Activated CD8-positive, alpha-beta T cell treated with anti-CD3 and anti-CD28 coated beads for 36 hours (primary cell): Measurements from ENCODE around the gene C3orf33. TPM values are rescaled to one million over a fixed set of nuclear protein-coding genes. Genes with fewer than 3 reads are reported as not detected.

Experiments
- ATAC-seq: fragments of 200-7000 bp; cut with Tn5 transposase; one replicate; pipeline ENCODE4 v1.10.0; 2021; ENCODE audit warnings: mild to moderate bottlenecking, moderate library complexity
- CTCF ChIA-PET: fragments of 350-600 bp; sonication (Branson Sonifier 250); formaldehyde crosslinking; loops from one replicate; lab custom pipeline; 2021; ENCODE audit warnings: antibody characterized with exemption; lab: Charles Lee
- POLR2A ChIA-PET: fragments of 350-600 bp; sonication (Branson Sonifier 250); formaldehyde crosslinking; loops from one replicate; lab custom pipeline; 2021; ENCODE audit warnings: antibody characterized with exemption; lab: Charles Lee
- DNase-seq: peaks from one replicate; pipeline ENCODE4 v3.0.0-alpha.2; 2020
- H3K27ac Mint-ChIP-seq: one replicate; pipeline ENCODE4 v1.8.0; 2021; ENCODE audit warnings: mild to moderate bottlenecking, mixed read lengths
- H3K27me3 Mint-ChIP-seq: one replicate; pipeline ENCODE4 v1.8.0; 2021; ENCODE audit warnings: mixed read lengths
- H3K36me3 Mint-ChIP-seq: one replicate; pipeline ENCODE4 v1.8.0; 2021; ENCODE audit warnings: low read depth, mixed read lengths
- H3K4me1 Mint-ChIP-seq: one replicate; pipeline ENCODE4 v1.8.0; 2021; ENCODE audit warnings: low read depth, mixed read lengths
- H3K4me3 Mint-ChIP-seq: one replicate; pipeline ENCODE4 v1.8.0; 2021; ENCODE audit warnings: mild to moderate bottlenecking, moderate library complexity, mixed read lengths
- H3K9me3 Mint-ChIP-seq: one replicate; pipeline ENCODE4 v1.8.0; 2021; ENCODE audit warnings: mixed read lengths
- intact Hi-C: fragments of 100-400 bp; cut with micrococcal nuclease; formaldehyde crosslinking; loops from one replicate; pipeline ENCODE4 v1.10.0; 2022
- total RNA-seq, 2 experiments: library from RNA; stranded (reverse); gene quantifications; one replicate each; pipeline ENCODE4 v1.2.3, GENCODE V29; 2021
- TF ChIP-seq, protein P1 (sequence below): fragments of 200-600 bp; IDR thresholded peaks from one replicate; pipeline ENCODE4 v1.8.0; 2022; ENCODE audit warnings: antibody characterized with exemption, mild to moderate bottlenecking

The C3orf33 gene
- total RNA-seq, 2 experiments from 2014 or later, result 2.4 to 3.6 TPM

DNA sequence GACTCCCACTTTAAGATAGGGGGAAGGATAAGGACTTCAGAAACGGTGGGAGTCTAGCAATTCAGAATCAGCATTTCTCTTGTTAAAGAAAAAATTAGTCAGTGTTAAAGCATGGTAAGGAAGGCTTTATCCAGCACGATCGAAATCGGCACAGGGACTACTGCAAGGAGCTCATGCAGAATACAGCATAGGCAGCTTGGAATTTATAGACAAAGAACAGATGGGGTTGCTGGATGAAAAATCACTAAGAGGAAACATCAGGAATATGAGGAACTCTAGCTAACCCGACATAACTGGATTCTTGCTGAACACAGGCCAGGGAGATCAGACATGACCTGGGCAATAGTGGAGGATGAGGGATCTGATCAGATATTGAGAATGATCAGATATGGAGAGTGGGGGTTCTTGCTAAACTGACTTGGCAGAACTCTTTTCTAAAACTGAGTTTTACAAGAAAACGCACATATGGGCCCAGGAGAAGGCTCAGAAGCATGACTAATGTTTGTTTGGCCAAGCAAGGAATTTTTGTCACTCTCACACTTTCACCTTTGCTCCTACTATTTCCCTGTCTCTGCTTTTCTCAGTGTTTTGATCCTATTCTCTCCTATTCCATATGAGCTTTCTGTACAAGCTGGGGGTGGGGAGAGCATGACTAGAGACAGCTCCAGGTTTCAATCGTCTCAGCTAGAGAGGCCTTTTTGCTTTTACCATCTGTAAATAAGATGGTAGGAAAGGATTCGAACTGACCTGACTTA is 57.3 kb downstream of the C3orf33 start:
- DNase-seq (no peak), ATAC-seq (no peak)
- ChIA-PET CTCF (no interaction called here), POLR2A (no interaction called here)
- Mint-ChIP-seq H3K9me3 (no peaks in the 10 kb centered on the region), H3K4me3 (no peak overlapping the region), H3K27ac (no peak overlapping the region), H3K4me1 (peaks cover 7% of the 10 kb centered on the region), H3K36me3 (no peaks in the 10 kb centered on the region), H3K27me3 (peaks cover 22% of the 10 kb centered on the region)
- intact Hi-C loops, result no loop called here
- TF ChIP-seq, protein P1, sequence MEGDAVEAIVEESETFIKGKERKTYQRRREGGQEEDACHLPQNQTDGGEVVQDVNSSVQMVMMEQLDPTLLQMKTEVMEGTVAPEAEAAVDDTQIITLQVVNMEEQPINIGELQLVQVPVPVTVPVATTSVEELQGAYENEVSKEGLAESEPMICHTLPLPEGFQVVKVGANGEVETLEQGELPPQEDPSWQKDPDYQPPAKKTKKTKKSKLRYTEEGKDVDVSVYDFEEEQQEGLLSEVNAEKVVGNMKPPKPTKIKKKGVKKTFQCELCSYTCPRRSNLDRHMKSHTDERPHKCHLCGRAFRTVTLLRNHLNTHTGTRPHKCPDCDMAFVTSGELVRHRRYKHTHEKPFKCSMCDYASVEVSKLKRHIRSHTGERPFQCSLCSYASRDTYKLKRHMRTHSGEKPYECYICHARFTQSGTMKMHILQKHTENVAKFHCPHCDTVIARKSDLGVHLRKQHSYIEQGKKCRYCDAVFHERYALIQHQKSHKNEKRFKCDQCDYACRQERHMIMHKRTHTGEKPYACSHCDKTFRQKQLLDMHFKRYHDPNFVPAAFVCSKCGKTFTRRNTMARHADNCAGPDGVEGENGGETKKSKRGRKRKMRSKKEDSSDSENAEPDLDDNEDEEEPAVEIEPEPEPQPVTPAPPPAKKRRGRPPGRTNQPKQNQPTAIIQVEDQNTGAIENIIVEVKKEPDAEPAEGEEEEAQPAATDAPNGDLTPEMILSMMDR, result no peak

- POLR2A ChIA-PET, result no interaction called here
- Mint-ChIP-seq H3K27ac (no peak overlapping the region), H3K9me3 (no peaks in the 10 kb centered on the region), H3K27me3 (peaks cover 27% of the 10 kb centered on the region), H3K4me3 (no peak overlapping the region), H3K36me3 (no peaks in the 10 kb centered on the region), H3K4me1 (peaks cover 10% of the 10 kb centered on the region)
- CTCF ChIA-PET, result interaction anchor here (3.1 kb wide), 1 partner anchor 58 kb away, joined by 8 read pairs; the partner anchor contains the start of gene C3orf33
- intact Hi-C loops, result no loop called here
- DNase-seq, result no peak
- no peak for ATAC-seq
- TF ChIP-seq, protein P1, result no peak
Measured at GRCh38 chr3:155747946-155748290, 58.2 kb downstream of the C3orf33 start.

DNA sequence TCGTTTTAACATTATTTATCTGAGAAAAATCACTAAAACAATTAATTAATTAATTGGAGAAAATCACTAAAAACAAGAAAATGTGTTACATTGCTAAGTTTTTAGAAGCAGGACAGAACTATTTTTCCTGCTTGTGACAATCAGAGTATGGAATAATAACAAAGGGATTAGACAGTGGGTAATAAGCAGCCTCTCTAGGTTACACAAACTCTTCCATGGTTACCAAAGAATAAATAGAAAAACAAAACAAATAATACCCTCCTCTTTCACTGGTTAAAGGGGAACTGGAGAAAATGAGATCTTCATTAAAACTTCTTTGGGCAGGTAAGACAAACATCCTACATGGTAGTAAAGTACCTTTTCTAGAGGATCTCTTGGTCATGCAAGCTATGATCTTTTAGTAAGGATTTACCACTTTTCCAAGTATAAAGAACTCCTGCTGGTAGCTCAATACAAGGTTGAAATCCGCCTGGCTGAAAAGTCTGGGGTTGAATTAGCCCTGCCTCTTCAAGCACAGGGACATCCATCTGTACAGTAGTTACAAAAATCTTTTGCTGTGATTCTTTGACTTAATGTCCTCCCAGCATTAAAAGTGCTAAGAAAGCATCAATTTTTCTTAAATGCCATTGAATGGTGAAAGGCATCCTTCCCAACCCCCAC is 58.7 kb downstream of the C3orf33 start:
- Mint-ChIP-seq H3K9me3 (no peaks in the 10 kb centered on the region), H3K36me3 (no peaks in the 10 kb centered on the region), H3K4me1 (peaks cover 10% of the 10 kb centered on the region), H3K27ac (no peak overlapping the region), H3K27me3 (peaks cover 32% of the 10 kb centered on the region), H3K4me3 (no peak overlapping the region)
- ATAC-seq (no peak), DNase-seq (no peak)
- CTCF ChIA-PET, result interaction anchor here (3.1 kb wide), 1 partner anchor 58 kb away, joined by 8 read pairs; the partner anchor contains the start of gene C3orf33
- TF ChIP-seq, protein P1, result no peak
- POLR2A ChIA-PET, result no interaction called here
- intact Hi-C loops, result no loop called here

GRCh38 chr3:155746703-155747102 is 59.4 kb downstream of the C3orf33 start:
- Mint-ChIP-seq H3K36me3 (no peaks in the 10 kb centered on the region), H3K4me3 (no peak overlapping the region), H3K4me1 (peaks cover 10% of the 10 kb centered on the region), H3K27me3 (peaks cover 34% of the 10 kb centered on the region), H3K9me3 (no peaks in the 10 kb centered on the region), H3K27ac (no peak overlapping the region)
- intact Hi-C loops, result no loop called here
- POLR2A ChIA-PET, result no interaction called here
- TF ChIP-seq, protein P1, result no peak
- CTCF ChIA-PET, result interaction anchor here (0.9 to 3.1 kb wide), 2 partner anchors 59 to 125 kb away, joined by 3 to 8 read pairs; partner anchors contain the start of gene C3orf33
- DNase-seq, result no peak
- ATAC-seq, result no peak
